HG02970 (cell line): ENCODE data around the gene TFAP2E.
A peak's percentile ranks its signal among the peaks of the same experiment; 100 is the strongest.

Experiments used
- ATAC-seq: cut with Tn5 transposase; IDR thresholded peaks from one replicate; pipeline ENCODE4 v1.9.1; 2021; ENCODE audit warnings: mild to moderate bottlenecking, moderate library complexity, moderate number of reproducible peaks; ENCODE audit not compliant: unreplicated experiment, low FRiP score

TFAP2E gene

GRCh38 chr1:35637401-35637809 is 64.3 kb downstream of the TFAP2E start:
- no peak for ATAC-seq

GRCh38 chr1:35640380-35641232 is 67.5 kb downstream of the TFAP2E start:
- no peak for ATAC-seq

DNA sequence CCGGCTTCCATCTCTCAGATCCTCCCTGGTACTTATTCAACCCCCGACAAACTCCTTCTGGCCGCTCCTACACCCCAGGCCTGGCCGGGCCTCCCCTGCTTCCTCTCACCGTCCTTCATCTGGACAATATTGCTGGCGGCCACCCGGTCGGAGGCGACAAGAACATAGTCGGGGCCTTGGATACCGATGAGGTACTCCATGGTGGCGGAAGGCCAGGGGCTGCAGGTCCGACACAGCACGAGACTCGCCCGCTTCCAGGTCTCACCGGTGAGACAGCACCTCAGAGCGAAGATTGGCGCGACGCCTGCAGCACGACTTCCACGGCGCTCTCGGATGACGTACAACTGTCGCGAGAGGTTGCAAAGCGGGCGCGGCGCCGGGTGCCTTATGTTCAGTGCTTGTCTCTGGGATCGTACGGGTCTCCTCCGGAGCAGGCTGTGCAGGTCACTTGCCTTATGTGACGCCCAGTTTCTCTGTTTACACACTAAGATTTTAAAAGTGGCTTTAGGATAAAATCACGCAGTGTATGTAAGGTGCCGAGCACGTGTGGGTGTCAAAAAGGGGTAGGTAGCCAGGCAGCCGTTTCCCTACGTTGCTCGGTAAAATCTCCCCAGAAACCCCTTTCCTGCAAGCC is 68.2 kb downstream of the TFAP2E start, which contains the start of gene PSMB2:
Gene PSMB2 (minus strand): TSS at position 294 of the 634 bp plus-strand sequence. CDS start 94 bp downstream, at position 200.
- ATAC-seq = peak; percentile 87

GRCh38 chr1:35642471-35642955 is 69.4 kb downstream of the TFAP2E start:
- no peak for ATAC-seq

DNA sequence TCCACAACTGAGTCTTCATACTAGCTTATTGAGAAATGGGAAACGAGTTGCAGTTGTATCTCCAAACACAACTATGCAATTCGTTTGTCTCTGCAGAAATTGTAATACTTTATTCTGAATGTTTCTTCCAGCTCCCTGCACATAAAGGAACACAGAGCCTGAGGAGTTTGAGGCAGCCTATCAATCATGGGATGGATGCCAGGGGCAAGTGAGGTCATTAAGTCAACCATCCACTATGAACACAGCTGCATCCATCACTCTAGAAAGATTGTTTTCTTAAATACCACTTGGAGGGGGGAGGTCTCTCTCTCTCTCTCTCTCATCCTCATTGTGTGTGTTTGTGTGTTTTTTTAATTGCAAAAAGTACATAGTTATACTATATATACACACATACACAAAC is 71.1 kb downstream of the TFAP2E start:
- ATAC-seq = no peak
